Progenitor cell of endocrine pancreas (in vitro differentiated cells): Measurements from ENCODE around the gene SLC35F3. TPM values are rescaled to one million over a fixed set of nuclear protein-coding genes. Genes with fewer than 3 reads are reported as not detected.

Source experiments
- DNase-seq: peaks from one replicate; pipeline ENCODE4 v3.0.0; 2021; ENCODE audit warnings: low spot score; ENCODE audit not compliant: unreplicated experiment
- H3K27ac Mint-ChIP-seq: 2 replicates; pipeline ENCODE4 v1.8.0; 2021; ENCODE audit warnings: mild to moderate bottlenecking, moderate library complexity, mixed read lengths
- H3K27me3 Mint-ChIP-seq: 2 replicates; pipeline ENCODE4 v1.8.0; 2021; ENCODE audit warnings: mixed read lengths
- H3K36me3 Mint-ChIP-seq: 2 replicates; pipeline ENCODE4 v1.8.0; 2022; ENCODE audit warnings: mixed read lengths; ENCODE audit not compliant: insufficient read depth
- H3K4me1 Mint-ChIP-seq: 2 replicates; pipeline ENCODE4 v1.8.0; 2021; ENCODE audit warnings: low read depth, mixed read lengths
- H3K4me3 Mint-ChIP-seq: 2 replicates; pipeline ENCODE4 v1.8.0; 2021; ENCODE audit warnings: low read depth, mild to moderate bottlenecking, moderate library complexity, mixed read lengths
- H3K9me3 Mint-ChIP-seq: 2 replicates; pipeline ENCODE4 v1.8.0; 2021; ENCODE audit warnings: low read depth, mixed read lengths
- CTCF ChIP-seq: fragments of 200-600 bp; sonication (generic); IDR thresholded peaks from one replicate; pipeline ENCODE4 v1.5.0; 2021; ENCODE audit warnings: antibody characterized with exemption, mild to moderate bottlenecking; ENCODE audit not compliant: unreplicated experiment
- total RNA-seq: library from RNA; stranded (reverse); gene quantifications from 2 replicates; pipeline ENCODE4 v1.2.1, GENCODE V29; 2021

The SLC35F3 gene
- total RNA-seq, 1 donor from 2014 or later, result 0.74 TPM

DNA sequence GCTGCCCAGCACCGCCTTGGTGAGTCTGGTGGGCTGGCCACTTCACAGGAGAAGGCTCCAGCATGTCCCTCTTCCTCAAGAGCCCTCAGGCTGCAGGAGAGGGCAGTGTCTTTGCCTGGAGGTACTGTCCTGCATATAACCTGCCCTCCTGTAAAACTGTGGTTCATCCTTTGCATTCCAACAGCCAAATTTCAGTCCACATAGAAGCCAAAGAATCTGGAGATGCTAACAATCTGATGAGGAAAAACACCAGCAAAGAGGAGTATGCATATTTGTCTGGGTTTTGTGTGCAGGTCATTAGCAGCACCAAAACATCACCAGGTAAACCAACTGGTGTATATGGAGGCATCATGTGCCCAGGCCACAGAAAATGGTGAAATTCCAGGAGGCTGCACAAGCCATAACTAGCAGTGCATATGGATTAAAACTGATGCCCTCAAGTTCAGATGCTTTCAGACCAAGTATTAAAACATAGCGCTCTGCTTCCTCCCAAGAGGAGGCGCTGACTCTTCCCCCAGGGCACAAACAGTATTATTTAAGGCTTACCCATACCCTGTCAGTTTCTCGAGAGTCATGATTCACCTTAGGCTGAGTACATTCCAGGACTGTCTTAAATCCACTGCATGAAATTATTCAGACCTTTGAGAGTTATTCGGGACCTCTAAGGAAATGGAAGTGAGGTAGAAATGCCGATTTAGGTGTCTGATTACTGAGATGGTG, 318.2 kb downstream of the SLC35F3 start:
- no peak overlapping the region for H3K4me3 Mint-ChIP-seq
- no peaks in the 10 kb centered on the region for H3K4me1 Mint-ChIP-seq
- H3K27ac Mint-ChIP-seq, result no peak overlapping the region
- peaks cover 4% of the 10 kb centered on the region for H3K27me3 Mint-ChIP-seq
- no peak for DNase-seq
- TF ChIP-seq CTCF, result no peak
- no peaks in the 10 kb centered on the region for H3K9me3 Mint-ChIP-seq
- no peaks in the 10 kb centered on the region for H3K36me3 Mint-ChIP-seq

DNA sequence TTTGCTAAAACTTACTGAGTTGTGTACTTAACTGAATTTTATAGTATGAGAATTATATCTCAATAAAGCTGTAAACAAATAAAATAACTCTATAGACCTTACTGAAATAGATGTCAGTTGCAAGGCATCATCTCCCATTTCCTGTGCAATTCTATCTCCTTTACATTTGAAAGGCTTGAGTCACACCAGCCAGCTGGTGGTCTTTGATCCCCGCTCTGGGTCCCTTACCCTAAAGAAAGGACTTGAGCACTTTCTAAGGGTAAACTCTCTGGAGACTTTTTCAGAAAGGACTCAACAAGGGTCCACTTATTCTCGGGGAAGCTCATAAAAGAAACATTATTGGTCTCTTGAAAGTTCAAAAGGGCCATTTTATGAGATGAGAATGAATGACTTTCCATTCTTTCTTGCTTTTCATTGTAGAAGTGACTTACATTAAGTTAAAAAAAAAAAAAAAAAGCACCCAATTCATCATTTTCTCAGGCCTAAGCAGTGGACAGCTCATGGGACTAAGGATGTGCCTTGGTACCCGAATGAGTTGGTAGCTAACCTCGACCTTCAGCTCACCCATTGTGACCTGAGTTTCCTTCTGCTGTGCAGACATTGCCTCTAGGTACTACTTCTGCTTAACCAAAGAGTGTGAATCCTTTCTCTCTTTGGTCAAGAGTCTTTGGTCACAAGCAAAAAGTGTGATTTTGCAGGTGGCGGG, 321.8 kb downstream of the SLC35F3 start:
- Mint-ChIP-seq H3K27me3 (peaks cover 25% of the 10 kb centered on the region), H3K4me1 (peaks cover 14% of the 10 kb centered on the region), H3K36me3 (no peaks in the 10 kb centered on the region), H3K4me3 (no peak overlapping the region), H3K27ac (no peak overlapping the region), H3K9me3 (no peaks in the 10 kb centered on the region)
- no peak for TF ChIP-seq CTCF
- DNase-seq, result no peak

DNA sequence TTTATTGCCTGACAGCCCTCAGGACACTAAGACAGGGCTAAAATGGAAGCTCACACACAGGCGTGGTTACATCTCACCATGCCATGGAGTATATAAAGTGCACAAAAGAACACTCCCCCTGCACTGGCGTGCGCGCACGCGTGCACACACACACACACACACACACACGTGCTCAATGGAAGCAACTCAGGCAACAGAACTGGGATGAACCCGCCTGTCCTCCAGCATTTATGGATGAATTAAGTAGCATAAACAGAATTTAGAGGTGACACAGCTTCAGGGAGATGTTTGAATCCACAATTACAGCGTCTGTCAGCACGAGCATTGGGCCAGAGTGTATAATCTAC, 322.3 kb downstream of the SLC35F3 start:
- peaks cover 14% of the 10 kb centered on the region for H3K4me1 Mint-ChIP-seq
- DNase-seq, result no peak
- no peak for TF ChIP-seq CTCF
- H3K27ac Mint-ChIP-seq, result no peak overlapping the region
- H3K9me3 Mint-ChIP-seq, result no peaks in the 10 kb centered on the region
- H3K27me3 Mint-ChIP-seq, result peaks cover 25% of the 10 kb centered on the region
- no peak overlapping the region for H3K4me3 Mint-ChIP-seq
- H3K36me3 Mint-ChIP-seq, result no peaks in the 10 kb centered on the region

DNA sequence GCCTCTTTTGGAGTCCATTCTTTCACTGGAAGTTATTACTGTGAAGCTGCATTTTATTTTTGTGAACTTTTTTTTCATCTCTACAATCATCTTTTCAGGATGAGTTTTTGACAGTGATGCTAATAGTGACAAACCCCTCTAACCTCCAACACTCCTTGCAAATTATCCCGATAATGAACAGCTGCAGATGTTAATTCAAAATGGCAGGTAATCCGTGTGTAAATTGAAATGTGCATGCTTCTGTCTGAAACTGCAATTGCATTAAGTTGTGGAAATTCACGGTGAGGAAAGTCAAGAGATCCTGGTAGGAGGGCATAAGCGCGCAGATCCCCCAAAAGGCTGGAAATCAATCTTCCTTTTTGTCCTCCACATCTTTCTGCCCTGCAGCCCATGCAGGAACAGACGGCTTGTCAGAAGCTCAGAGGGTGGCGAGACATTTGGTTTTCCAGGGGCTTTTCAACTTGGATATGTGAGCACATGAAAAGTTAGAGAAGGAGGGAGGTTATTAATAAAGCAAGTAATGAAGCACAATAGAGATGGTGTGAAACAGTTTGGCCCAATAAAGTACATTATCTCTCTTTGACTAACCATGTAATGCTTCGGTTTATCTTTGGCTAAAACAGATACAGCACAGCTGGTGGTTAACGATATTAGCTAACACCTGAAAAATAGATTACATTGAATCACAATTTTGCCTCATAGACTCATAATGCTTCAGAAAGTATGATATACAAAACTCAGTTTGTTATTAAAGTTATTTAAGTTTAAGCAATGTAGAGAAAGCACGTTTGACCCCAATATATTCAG, 325.3 kb downstream of the SLC35F3 start:
- H3K27ac Mint-ChIP-seq, result no peak overlapping the region
- peaks cover 33% of the 10 kb centered on the region for H3K27me3 Mint-ChIP-seq

More for the DNA sequence above, 325.3 kb downstream of the SLC35F3 start:
- Mint-ChIP-seq H3K36me3 (no peaks in the 10 kb centered on the region), H3K9me3 (no peaks in the 10 kb centered on the region), H3K4me1 (peaks cover 14% of the 10 kb centered on the region), H3K4me3 (no peak overlapping the region)
- TF ChIP-seq CTCF, result no peak
- no peak for DNase-seq
